BE2C (cell line): ENCODE data around the gene HOXB7.

ENCODE experiments used
- DNase-seq: peaks from one replicate; pipeline ENCODE4 v3.0.0-alpha.2; 2020
- H3K27me3 ChIP-seq: fragments of 250-450 bp; sonication (Bioruptor Pico); 2 replicates; pipeline ENCODE4 v1.5.1; 2020; ENCODE audit warnings: mild to moderate bottlenecking
- H3K36me3 ChIP-seq: fragments of 250-450 bp; sonication (Bioruptor Pico); 2 replicates; pipeline ENCODE4 v1.5.1; 2020; ENCODE audit warnings: mild to moderate bottlenecking
- H3K4me1 ChIP-seq: fragments of 250-450 bp; sonication (Bioruptor Pico); 2 replicates; pipeline ENCODE4 v1.5.1; 2020
- H3K4me3 ChIP-seq: 2 replicates; pipeline ENCODE4 v1.5.1; 2011; ENCODE audit warnings: low read depth, low read length
- H3K9me3 ChIP-seq: fragments of 250-450 bp; sonication (Bioruptor Pico); 2 replicates; pipeline ENCODE4 v1.5.1; 2020
- TF ChIP-seq, protein P1 (sequence below): IDR thresholded peaks from 2 replicates; pipeline ENCODE4 v1.5.1; 2012; ENCODE audit warnings: mild to moderate bottlenecking, low read depth, low read length

Gene HOXB7

DNA sequence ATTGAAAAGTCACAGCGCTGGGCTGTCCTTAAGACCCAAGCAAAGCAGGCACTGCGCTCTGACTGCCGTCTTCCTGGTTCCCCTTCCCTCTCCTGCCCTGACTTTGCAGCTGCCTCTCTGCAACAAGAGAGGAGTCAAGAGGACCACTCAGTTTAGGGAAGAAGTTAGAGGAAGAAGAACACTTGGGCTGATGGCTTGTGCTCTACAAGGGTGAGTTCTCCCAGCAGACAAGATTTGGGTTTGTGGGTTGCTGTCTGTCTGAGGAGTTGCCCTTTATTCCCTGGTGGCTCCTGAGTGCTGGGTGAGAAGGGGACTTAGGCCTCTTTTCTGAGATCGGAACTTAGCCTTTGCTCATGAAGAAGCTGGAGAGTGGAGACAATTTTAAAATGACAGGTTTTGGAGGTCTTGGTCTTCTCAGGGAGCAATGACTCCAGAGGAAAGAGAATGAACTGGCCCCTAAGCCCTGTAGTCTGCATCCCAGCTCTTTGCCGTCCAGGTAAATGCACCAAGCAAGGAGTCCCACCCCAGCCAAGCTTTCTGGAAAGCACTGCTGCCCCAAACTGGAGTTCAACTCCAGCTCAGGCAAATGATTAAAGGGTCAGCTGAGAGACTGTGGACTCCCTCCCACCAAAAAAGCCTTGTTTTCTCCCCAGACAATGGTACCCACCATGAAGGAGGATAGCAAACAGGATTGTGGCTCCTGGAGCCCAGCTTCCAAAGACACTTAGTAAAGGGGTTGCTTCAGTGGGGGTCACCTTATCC, 18.0 kb upstream of the HOXB7 start:
- no peak for DNase-seq
- Histone ChIP-seq H3K4me1 (no peaks in the 10 kb centered on the region), H3K27me3 (peaks cover 99% of the 10 kb centered on the region), H3K4me3 (no peak overlapping the region), H3K36me3 (no peaks in the 10 kb centered on the region), H3K9me3 (no peaks in the 10 kb centered on the region)
- TF ChIP-seq, protein P1, sequence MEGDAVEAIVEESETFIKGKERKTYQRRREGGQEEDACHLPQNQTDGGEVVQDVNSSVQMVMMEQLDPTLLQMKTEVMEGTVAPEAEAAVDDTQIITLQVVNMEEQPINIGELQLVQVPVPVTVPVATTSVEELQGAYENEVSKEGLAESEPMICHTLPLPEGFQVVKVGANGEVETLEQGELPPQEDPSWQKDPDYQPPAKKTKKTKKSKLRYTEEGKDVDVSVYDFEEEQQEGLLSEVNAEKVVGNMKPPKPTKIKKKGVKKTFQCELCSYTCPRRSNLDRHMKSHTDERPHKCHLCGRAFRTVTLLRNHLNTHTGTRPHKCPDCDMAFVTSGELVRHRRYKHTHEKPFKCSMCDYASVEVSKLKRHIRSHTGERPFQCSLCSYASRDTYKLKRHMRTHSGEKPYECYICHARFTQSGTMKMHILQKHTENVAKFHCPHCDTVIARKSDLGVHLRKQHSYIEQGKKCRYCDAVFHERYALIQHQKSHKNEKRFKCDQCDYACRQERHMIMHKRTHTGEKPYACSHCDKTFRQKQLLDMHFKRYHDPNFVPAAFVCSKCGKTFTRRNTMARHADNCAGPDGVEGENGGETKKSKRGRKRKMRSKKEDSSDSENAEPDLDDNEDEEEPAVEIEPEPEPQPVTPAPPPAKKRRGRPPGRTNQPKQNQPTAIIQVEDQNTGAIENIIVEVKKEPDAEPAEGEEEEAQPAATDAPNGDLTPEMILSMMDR, result no peak

DNA sequence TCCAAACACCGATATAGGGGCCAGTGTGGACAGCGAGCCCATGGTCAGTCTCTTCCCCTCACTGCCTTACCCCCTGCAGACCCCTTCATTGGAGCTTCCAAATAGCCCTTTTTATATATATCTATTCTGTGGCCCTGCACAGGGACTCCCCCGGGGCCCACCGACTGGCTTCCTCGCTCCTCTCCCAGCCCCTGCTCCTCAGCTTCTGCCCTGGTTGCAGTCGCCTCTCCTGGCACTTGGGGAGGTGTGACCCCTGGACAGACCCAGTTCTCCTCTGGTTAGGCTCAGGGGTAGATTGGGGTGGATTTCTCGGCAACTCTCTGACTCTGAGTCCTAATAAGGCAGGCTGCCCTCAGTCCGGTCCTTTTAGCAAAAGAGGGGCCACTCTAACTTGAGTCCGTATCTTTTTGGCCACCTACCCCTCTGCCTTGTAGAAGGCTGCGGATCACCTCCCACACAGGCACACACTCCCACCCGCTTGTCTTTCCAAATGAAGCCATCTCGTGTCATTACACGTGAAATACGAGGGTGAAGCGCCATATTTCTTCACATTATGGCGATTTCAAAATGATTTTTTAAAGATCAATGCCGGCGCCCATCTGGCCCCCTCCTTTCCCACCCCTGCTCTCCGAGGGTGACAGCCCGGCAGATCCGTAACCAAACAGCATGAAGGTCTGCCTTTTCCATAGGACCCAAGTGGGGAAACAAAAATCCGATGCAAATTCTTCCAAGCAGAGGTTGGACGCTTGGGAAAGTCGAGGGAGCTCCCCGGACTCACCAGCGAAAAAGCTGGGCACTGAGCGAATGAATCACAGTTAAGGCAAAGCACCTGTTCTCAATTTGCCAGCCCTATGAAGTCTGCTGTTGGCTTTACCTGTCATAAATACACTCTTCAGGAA, 17.1 kb upstream of the HOXB7 start:
- DNase-seq, result no peak
- no peaks in the 10 kb centered on the region for H3K4me1 ChIP-seq
- no peaks in the 10 kb centered on the region for H3K9me3 ChIP-seq
- peaks cover 99% of the 10 kb centered on the region for H3K27me3 ChIP-seq
- H3K36me3 ChIP-seq, result no peaks in the 10 kb centered on the region
- H3K4me3 ChIP-seq, result no peak overlapping the region
- TF ChIP-seq, protein P1, result no peak

DNA sequence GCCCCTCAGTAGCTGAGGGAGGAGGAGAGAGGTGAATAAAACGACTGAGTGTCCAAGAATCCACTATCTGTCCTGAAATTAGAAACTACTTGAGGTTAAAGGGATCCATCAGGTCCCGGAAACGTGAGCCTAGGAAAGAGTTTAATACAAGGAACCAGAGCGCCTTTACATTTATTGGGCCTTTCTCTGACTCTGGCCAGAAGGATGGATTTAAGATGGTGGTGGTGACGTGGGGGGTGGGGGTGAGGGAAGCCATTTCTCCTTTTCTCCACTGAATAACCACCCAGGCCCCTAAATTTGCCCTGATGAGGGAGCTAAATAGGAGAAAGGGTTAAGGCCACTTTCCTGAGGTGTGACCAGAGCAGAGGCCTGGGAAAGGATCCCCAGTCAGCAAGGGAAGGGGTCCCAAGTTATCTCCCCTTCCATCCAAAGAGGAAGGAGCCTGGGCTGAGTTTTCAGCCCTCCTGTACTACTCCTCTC, 16.3 kb upstream of the HOXB7 start:
- DNase-seq, result no peak
- no peaks in the 10 kb centered on the region for H3K9me3 ChIP-seq
- TF ChIP-seq, protein P1, result no peak
- no peak overlapping the region for H3K4me3 ChIP-seq
- no peaks in the 10 kb centered on the region for H3K4me1 ChIP-seq
- no peaks in the 10 kb centered on the region for H3K36me3 ChIP-seq
- H3K27me3 ChIP-seq, result peaks cover 99% of the 10 kb centered on the region

- Histone ChIP-seq H3K36me3 (no peaks in the 10 kb centered on the region), H3K27me3 (peaks cover 99% of the 10 kb centered on the region), H3K9me3 (no peaks in the 10 kb centered on the region), H3K4me1 (no peaks in the 10 kb centered on the region), H3K4me3 (no peak within 1 kb of the TSS)
- no peak for DNase-seq
- TF ChIP-seq, protein P1, result no peak
Measured at GRCh38 chr17:48626245-48627117, 15.7 kb upstream of the HOXB7 start, which contains the start of gene HOXB9. HOXB9 (minus strand) TSS chr17:48626358; CDS start chr17:48626269, 89 bp downstream.

GRCh38 chr17:48625495-48626244, 14.9 kb upstream of the HOXB7 start:
- TF ChIP-seq, protein P1, result no peak
- Histone ChIP-seq H3K4me3 (no peak overlapping the region), H3K9me3 (no peaks in the 10 kb centered on the region), H3K27me3 (peaks cover 99% of the 10 kb centered on the region), H3K4me1 (no peaks in the 10 kb centered on the region), H3K36me3 (no peaks in the 10 kb centered on the region)
- DNase-seq, result no peak
